ENCODE results near the gene FYN.
"Not testable (repeated sequence)": the region's sequence is repeated elsewhere in the genome, so short reads cannot be mapped to it uniquely, and the experiment has no call there.

Gene FYN

DNA sequence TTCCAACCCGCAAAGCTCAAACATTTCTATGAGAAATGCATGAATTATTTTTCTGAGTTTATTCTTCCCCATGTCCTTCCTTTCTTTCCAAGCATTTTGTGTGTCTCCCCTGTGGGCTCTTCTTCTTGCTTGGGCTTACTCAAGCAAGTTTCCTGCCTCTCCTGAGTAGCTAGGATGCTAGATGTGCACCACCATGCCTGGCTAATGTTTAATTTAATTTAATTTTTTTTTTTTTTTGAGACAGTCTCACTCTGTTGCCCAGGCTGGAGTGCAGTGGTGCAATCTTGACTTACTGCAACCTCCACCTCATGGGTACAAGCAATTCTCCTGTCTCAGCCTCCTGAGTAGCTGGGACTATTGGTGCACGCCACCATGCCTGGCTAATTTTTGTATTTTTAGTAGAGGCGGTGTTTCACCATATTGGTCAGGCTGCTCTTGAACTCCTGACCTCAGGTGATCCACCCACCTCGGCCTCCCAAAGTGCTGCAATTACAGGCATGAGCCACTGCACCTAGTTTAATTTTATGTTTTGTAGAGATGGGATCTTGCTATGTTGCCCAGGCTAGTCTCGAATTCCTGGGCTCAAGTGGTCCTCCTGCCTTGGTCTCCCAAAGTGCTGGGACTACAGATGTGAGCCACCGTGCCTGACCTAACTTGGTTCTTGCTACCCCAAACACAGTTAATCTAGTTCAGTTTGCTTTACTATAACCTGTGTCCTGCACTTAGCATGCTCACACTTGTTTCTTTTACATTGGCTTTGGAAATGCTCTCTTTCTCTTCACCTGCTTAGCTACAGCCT is 192.2 kb downstream of the FYN start:
- DNase-seq (ENCODE audit: low read depth): not testable (repeated sequence)

DNA sequence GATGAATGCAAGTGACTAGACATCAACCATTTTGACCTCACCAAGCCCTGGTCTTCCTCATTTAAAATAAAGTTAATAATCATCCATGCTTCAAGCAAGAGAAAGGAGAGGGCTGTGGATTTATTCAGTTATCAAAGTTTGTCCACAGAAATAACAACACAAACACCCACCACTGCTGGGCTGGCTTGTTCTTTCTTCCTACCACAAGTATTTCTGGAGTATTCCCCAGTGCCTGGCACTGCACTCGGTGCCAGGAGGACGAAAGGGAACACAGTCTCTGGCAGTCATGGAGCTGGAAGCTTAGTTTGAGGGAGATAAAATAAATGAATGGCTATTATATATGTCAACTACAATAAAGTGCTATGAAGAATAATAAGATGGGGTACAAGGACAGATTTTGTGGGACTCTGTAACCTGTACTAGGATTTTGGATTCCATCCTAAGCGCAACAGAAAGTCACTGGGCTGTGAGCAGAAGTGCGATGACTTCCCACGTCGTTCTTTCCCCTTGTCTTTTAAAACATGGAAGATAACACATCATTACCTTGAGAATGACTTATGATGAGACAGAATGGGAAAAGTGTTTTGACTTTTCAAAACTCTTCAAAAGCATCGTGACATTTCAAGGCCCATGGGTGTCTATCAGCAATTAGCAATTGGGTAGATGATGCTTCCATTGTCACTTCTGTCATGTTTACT is 193.1 kb downstream of the FYN start:
- DNase-seq (ENCODE audit: low read depth): no peak

DNA sequence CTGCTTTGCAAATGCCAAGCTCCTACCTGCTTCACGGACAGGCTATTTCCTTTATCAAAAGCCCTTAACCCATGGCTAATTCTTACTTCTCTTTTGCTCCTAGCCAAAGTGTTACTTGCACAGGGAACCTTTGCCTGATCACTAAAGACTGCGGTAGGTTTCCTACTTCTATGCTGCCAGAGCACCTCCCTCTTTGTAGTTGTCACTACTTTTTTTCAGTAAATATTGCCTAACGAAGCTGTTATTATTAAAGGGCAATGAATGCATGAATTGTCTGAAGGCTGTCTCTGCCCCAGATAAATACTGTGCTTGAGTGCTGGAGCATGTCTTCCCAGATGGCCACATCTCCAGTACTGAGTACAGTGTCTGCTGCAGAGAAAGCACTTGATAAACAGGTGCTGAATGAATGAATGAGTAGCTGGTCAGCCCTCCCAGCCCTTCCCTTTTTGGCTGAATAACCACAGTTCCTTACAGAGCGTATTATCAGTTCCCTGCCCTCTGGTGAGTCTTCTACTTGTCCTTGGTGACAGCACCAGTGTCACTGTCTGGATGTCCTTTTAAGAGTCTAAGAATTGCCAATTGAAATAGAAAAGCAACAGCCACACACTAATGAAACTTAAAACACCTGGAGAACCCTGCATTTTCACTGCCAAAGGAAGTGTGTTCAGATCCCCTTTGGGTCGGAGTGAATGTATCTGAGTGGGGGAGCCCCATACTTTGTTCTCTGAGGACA is 194.0 kb downstream of the FYN start:
- DNase-seq (ENCODE audit: low read depth): no peak

DNA sequence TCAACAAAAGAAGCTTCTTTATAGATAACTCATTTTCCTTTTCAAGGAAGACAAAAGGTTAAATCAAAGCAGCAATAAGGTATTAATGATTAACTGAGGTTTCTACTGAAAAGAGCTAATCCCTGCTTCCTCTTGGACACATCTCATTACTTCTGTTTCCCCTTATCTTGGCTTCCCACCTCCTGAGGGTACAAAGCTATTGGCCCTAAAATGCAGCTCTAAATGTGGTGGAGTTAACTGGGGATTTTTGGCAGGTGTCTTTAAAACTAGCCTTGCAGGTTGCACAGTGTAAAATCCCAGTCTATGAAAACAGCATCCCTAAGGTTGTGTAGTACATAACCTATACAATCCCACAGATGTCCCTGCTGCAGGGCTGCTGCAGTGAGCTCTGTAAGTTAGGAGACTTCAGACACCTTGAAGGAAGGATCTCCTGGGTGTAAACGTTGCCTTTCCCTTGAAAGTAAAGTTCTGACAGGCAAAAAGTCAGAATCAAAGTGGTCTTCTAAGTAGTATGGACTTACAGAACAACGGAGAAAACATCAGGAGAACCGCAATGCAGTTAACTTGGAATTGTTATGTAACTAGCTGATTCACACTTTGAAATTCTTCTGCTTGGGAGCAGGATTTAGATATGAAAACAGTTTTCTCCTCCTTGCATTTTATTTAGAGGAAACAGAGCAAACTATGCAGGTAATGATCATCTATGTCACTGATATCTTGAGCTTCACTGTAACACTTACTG is 195.8 kb downstream of the FYN start:
- DNase-seq (ENCODE audit: low read depth): no peak

DNA sequence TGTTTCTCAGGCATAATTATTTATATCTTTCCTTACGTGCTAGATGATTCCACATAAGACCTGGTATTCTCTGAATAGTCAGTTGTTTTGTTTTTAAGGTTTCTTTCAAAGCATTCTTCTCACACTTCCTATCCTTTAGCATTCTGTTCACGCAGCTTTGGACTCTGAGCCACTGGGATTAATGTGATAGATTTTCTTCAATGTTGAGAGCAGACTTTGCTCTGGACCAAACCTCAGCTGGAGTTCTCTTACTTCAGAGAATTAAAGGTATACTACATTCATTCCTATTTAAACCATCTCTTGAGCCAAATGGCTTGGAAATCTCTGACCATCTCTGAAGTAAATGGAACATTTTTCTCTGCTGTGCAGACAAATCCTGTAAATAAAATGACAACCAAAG is 196.9 kb downstream of the FYN start:
- DNase-seq (ENCODE audit: low read depth): no peak

DNA sequence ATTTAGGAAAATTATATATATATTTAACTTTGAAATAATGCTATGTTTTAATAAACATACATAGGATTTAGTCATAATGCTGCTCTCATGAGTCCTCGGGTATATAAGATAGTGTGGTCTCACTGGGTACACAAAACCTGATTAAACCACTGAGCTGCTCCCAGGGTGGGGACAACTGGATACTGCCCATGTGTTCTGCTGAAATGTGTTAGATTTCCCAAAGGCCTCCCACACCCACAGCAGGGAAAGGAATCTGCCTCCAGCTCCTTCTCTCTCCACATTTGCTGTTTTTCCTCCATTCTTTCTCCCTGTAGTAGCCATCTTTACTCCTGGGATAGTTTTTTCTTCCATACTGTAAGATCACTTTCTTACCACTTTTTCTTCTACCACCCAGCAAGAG is 198.4 kb downstream of the FYN start:
- no peak for DNase-seq (ENCODE audit: low read depth)

DNA sequence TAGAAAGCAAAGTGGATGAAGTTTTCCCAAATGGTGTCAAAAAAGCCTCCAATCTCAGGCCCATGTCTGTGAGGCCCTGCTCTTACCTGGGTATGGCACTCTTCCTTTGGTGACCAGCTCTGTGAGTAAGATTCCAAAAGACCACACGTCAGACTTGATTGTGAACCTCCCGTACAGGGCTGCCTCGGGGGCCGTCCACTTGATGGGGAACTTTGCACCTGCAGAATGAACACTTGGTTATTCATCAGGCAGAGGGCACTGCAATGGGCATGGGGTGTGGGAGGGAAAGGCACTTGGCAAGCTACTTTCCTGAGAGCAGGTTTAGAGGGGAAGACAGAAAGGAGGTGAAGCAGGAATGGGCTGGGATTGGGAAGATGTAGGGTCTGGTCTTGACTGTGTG is 198.8 kb downstream of the FYN start:
- no peak for DNase-seq (ENCODE audit: low read depth)

DNA sequence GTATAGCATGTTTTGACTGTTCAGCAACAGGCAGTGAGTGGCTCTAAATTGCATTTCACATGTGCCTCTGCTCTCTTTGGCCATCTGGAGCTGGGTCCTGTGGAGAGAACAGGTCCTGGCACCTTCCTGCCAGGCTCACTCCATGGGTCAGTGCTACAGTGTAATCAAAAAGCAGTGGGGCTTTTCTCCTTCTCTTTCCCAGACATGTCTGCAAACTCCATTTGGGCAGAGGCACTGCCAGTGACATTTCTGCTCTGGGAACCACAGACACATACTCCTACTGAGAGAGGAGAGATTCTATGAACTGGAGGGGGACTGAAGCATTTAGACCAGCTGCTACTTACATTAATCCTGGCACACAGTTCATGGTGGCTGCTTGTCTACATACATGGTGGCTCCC is 199.3 kb downstream of the FYN start:
- no peak for DNase-seq (ENCODE audit: low read depth)

DNA sequence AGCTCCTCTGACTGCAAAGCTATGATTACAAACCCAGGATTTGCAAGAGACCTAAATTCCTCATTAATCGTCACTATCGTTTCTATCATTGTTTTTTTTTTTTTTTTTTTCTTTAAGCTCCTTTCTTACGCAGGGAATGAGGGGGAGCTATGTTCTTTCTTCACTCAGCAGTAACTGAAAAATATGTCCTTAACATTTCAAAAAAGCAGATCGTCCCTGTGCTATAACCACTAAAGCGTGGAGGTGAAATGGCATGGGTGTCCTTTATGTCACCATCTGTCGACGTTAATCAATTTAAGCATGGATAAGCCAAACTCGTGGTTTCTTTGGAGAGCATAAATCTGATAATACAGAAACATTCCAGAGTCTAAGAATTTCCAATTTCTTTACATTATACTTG is 199.7 kb downstream of the FYN start:
- DNase-seq (ENCODE audit: low read depth): no peak

DNA sequence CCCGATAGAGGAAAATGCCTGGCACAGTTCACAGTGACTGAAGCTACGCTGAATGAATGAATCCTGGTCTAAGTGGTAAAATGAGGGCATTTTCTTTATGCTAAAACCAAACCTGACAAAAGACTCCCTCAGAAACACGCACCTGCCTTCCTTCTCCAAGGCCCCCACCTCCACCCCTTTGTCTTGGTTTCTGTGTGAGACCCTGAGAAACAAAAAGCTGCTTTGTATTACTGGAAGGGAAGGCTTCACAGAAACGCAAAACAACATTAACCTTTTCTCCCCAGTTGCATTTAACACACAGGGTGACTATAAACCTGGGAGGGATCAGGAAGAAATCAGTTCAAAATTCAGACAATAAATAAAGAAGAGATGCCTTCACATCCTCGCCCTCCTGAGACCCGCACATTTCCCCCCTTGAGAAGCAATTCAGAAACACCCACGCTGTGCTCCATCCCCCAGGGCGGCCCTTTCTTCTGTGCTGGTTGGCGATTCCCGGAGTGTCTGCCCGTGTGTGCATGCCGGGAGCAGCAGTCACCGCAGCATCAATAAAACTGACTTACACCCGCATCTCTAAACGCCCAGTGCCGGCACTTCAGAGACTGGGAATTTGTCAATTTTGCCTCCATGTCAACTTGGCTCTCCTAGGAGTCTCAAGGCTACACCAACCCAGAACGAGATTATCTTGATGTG is 200.3 kb downstream of the FYN start:
- DNase-seq (ENCODE audit: low read depth): no peak

DNA sequence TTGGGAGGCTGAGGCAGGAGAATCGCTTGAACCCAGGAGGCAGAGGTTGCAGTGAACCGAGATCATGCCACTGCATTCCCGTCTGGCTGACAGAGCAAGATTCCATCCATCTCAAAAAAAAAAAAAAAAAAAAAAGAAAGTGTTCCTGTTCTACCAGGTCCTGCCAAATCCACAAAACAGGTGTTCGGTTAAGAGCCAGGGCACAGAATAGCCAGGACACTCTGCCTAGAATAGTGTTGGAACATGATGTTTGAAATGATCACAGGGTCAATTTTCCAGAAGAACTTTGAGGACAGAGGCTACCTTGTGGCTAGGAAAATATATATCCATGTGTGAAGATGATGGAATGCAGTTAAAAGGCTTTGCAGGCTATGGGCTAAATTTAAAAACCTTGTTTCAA is 203.9 kb downstream of the FYN start:
- DNase-seq (ENCODE audit: low read depth): no peak

DNA sequence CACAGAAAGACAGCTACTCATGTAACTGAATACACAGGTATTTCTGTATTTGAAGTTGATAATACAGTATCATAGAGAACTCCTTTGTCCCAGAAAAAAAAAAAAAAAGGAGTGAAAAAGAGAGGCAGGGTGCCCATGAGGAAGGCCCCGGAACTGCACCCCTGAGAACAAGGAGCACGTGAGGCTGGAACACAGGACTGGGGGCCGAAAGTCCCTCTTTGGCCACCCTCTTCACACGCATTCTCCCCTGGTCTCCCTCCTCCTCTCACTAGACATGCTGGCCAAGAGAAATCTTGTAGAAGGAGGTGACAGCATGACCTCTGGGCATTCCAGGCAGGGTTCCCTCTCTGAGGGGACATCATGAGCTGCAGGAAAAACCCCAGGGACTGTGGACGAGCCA is 204.8 kb downstream of the FYN start:
- DNase-seq (ENCODE audit: low read depth): no peak

DNA sequence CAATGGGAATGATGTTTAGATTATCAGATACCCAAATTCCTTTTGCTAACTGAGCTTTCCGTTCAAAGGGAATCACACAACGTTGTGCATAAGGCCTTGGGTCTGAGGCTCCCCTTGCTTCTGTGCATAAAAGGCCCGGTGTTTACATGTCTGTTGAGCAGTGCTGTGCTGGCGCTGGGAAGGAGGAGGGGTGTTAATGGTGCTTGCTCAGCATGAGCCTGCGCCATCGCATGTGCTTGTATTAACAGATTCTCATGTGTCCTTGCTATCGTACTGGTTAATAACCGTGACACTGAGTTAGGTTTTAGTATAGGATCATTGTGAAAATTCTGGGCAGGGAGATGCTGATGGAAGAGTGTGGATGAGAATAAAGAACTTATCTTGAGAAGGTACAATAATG is 205.3 kb downstream of the FYN start:
- no peak for DNase-seq (ENCODE audit: low read depth)

DNA sequence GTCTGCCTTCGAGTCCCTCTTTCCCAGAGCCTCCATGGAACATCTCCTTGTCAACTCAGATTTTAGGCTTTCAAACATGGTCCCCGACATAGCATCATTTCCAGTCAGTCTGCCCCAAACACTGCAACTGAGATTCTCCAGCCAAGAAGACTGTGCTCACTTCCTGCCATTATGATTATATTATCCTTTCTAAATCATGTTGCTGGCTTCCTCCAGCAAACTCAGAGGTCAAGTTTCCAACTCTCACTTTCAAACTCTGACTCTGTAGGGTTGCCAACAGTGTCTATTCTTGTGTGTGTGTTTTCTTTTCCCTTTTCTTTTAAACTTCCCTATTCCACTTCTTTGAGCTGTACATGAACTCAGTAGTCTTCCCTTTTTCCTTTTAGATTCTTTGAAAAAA is 206.4 kb downstream of the FYN start:
- no peak for DNase-seq (ENCODE audit: low read depth)

DNA sequence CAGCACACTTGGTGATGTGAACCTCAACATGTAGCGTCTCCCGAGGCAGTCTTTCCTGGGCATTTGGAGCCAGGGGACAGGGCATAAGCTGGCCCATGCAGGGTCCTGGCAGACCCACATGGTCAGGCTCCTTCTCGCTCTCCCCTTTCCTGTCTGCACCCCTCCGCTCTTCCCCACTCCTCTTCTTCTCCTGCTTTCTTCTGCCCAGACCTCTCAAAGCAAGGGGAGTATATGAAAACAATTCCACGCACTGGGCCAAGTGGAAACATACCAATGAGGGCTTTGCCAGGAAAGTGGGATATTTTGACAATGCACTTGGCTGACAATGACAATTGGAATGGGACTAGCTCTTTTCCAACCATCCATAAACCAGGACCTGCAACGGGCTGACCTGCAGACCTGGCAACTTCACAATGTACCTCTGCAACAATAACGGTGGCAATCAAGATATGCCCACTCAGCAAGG is 208.7 kb downstream of the FYN start:
- no peak for DNase-seq (ENCODE audit: low read depth)

DNA sequence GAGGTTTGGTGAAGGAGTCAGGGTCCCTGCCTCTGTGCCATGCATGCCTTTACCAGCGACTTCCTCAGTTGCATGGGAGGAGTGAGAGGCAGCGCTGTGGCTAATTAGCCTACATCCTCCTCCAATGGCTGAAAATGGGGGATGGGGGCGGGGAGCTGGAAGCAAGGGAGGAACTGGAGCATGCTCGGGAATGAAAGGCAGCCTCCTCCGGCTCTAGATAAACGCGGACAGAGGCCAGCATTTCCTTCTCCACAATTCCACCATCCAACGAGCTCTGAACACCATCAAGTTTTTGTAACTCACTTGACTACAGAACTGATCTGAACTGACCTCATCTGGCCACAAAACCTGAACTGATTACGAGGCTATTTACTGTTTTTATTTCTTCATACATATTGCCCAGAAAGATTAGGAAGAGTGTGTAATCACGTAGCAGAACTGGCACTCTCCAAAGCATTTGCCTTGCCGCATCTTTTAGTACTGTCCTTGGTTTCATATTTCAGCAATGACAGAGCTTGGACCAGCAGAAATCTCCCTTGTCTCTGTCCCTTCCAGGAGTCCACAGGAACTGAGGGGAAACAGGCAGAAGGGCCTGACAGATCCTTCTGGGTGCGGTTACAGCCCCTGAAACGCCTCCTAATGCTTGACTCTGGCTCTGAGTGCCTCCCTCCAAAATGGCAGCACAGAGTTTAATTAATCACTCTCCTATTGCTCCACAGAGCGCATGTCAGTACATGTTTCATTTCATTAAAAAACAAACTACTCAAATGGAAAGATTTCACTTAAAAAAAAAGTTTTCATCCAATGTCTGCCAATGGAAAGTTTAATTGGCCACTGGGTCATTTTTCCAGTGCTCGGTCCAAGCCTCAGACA is 209.3 kb downstream of the FYN start:
- DNase-seq (ENCODE audit: low read depth): no peak

DNA sequence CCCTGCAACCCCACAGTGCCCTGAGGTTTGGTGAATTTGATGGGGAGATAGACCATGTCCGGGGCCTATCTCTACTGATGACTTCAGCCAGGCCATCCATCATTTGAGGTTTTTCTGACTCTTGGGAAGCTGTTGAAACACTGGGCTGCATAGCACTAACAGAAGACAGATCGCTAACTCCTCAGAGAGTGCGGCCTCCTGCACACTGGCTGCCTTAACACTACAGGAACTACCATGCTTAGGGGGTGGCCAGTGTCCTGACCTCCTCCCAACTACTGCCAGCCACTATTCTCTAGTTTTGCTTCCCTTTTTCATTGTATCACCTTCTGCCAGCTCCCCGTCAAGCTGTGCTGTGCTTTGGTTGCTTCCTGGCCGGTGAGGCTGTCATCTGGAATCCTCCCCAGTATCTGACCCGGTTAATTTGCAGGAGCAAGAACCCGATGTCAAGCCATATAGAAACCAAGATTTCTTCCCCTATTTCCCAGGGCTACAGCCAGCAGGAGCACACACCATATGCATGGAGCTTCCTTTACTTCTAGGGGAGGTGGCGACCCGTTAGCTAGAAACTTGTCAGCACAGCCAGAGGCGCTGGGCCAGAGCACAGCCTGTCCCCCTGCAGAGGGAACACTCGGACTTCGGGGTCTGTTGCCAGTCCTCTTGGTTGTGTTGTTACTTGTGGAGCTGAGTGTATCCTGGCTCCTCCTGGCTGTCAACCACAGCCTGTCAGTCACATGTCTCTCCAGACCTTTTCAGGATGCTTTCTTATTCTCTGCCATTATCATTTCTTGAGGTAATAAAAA is 210.3 kb downstream of the FYN start:
- no peak for DNase-seq (ENCODE audit: low read depth)

DNA sequence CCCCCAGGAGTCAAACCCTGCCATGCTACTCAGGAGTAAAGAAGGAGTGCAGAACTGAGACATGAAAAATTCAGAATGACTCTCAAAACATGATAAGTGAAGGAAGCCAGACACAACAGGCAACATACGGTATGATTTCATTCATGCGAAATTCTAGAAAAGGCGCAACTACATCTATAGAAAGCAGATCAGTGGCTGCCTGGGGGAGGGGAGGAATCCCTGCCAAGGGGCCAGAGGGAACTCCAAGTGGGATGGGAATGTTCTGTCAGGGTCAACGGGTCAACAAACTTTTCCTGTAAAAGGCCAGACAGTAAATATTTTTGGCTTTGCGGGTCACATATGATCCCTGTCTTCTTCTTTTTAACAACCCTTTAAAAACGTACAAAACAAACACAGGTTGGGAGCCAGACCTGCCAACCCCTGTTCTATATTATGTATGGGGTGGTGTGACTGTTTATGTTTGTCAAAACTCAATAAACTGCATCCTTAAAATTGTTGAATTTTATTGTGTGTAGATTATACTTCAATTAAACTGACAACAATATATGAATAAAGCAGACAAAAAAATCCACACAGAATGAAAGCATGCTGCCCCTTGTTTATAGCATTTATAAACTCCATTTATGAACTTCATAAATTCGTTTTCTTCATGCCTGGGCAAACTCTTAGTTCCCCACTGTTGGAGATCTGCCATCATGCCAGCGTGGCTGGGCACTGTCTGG is 211.0 kb downstream of the FYN start:
- DNase-seq (ENCODE audit: low read depth): no peak

DNA sequence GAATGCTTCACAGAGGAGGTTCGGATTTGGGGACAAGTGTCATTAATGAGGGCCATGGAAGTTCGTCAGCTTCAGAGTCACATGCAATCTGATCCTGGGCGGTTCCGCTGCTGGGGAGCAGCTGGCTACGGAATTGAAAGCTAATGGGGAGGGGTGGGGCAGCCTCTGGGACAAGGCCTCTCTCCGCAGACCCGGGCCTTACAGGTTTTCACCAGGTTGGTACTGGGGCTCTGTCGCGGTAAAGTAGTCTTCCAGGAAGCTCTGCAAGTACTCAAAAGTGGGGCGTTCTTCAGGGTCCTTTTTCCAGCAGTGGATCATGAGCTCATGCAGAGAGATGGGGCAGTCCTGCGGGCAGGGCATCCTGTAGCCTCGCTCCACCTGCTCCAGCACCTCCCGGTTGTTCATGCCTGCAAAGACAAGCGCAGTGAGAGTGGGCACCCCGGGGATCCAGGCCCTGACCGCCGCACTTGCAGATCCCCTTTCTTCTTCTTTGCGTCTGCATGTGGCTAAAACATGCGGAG is 211.7 kb downstream of the FYN start:
- DNase-seq (ENCODE audit: low read depth): no peak

Measured in activated T-helper 1 cell treated with Interleukin-2 at 50 U/mL for 16 hours (primary cell).